HG03442 (cell line): ENCODE measurements around the gene MLKL.
"Not testable (repeated sequence)": the region's sequence is repeated elsewhere in the genome, so short reads cannot be mapped to it uniquely, and the experiment has no call there.

Experiments
- ATAC-seq: cut with Tn5 transposase; IDR thresholded peaks from one replicate; pipeline ENCODE4 v1.9.1; 2021; ENCODE audit warnings: mild to moderate bottlenecking, moderate library complexity; ENCODE audit not compliant: unreplicated experiment

The MLKL gene

DNA sequence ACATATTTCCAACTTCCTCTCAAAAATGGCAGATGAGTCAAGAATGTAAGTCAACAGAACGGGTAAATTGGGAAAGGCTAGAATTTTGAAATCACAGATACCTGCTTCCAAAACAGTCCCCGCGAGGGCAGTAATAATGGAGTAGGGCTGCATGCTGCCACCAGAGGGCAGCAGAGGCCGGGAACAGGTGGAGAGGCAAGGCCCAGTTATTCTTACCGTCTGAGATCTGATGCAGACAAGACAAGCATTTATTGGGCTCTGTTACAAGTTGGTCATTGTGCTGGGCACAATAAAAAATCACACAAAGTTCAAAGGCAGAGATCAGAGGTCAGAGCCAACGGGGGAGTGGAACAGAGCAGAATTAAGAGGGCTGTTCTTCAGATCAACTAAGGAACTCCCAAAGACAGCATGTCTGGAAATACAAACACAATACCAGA lies 8.8 kb upstream of the MLKL start:
- peak; percentile 67 for ATAC-seq

DNA sequence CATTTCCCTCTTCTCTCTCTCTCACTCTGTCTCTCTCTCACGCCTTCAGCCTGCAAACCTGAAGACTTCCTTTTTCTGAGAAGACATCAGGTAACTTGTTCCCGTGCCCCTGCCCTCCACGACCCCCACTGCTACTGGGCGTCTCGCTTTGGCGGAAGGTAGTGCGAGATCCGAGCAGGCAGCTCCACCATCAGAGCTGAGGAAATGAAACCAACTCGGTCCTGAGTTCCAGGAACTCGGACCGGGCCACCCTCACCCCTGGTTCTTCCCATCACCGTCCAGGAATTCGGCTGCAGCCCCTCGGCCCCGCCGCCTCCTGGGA lies 585 bp downstream of the MLKL start:
- ATAC-seq = peak; percentile 9

GRCh38 chr16:74699666-74700065 lies 996 bp downstream of the MLKL start:
- no peak for ATAC-seq

GRCh38 chr16:74698222-74698621 lies 2.4 kb downstream of the MLKL start:
- peak; percentile 31 for ATAC-seq

GRCh38 chr16:74695450-74696422 lies 4.9 kb downstream of the MLKL start:
- ATAC-seq = peak; percentile 83

GRCh38 chr16:74691093-74691855 lies 9.4 kb downstream of the MLKL start:
- ATAC-seq = no peak

DNA sequence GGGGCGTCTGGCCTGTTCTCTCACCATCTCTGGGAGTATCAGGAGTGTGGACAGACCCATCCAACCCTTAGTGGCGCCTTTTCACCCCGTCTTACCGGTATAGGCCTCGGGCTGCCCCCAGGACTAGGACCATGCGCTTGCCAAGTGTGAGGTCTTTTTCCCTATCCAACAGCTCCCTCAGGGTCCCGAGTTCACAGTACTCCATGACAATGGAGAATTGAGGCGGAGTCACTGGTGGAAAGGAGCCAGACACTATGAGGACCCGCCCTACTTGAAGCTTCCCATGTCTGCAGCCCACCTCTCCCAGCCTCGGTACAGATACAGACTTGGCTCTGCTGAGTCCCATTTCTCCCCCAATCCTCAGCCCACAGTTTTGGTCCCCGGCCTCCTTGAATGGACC lies 18.1 kb downstream of the MLKL start:
- no peak for ATAC-seq

DNA sequence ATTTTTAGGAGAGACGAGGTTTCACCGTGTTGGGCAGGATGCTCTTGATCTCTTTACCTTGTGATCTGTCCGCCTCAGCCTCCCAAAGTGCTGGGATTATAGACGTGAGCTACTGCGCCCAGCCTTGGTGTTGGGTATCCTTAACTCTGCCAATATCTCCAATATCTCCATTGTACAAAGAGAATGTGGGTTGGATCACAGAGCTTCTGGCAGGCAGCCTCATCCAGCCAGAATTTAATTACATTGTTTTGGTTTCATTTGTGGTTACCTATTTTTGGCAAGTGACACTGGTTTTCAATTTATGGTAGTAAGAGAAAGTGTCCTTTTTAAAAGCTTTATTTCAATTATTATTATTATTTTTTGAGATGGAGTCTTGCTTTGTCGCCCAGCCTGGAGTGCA lies 20.0 kb downstream of the MLKL start:
- no peak for ATAC-seq

GRCh38 chr16:74679983-74680382 lies 20.7 kb downstream of the MLKL start:
- ATAC-seq = no peak

DNA sequence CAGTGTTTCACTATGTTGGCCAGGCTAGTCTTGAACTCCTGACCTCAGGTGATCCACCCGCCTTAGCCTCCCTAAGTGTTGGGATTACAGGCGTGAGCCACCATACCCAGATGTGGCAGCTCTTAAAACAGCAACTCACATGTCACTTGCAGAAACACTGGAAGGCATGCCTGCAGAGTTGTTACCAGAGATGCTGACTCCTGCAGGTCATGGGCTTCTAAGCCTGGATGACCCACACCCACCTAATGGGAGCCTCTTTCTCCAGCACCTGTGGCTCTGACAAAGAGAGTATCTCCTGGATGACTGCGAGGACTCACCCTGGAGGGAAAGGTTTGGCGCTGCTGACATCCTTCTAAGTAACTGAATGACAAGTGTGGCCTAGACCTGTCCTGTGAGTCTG lies 22.8 kb downstream of the MLKL start:
- no peak for ATAC-seq

- no peak for ATAC-seq
Observed at GRCh38 chr16:74673876-74674275, 26.8 kb downstream of the MLKL start.

GRCh38 chr16:74668877-74669276 lies 31.8 kb downstream of the MLKL start:
- ATAC-seq = not testable (repeated sequence)

GRCh38 chr16:74667255-74667700 lies 33.4 kb downstream of the MLKL start:
- no peak for ATAC-seq

- ATAC-seq = peak; percentile 100
Observed at GRCh38 chr16:74666425-74667254, 34.0 kb downstream of the MLKL start, which contains the start of gene RFWD3. RFWD3 (minus strand) TSS chr16:74666877; CDS start chr16:74661449, 5,428 bp downstream.

DNA sequence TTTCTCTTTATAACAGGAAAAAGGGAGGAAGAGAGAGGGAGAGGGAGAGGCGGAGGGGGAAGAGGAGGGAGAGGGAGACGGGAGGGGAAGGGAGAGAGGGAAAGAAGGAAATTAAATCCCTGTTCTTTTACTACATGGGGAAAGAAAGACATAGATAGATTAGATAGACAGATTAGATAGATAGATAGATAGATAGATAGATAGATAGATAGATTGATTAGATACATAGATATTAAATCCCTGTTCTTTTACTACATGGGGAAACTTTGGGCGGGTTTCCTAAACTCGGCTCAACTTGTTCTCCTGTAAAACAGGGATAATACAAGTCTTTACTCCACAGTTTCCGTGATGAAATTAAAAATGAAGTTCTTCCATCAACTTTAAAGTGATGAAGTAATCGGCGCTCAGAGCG lies 34.6 kb downstream of the MLKL start:
- ATAC-seq = no peak

- no peak for ATAC-seq
Observed at GRCh38 chr16:74661064-74661463, 39.6 kb downstream of the MLKL start.

- ATAC-seq = no peak
Observed at GRCh38 chr16:74660383-74660782, 40.3 kb downstream of the MLKL start.

DNA sequence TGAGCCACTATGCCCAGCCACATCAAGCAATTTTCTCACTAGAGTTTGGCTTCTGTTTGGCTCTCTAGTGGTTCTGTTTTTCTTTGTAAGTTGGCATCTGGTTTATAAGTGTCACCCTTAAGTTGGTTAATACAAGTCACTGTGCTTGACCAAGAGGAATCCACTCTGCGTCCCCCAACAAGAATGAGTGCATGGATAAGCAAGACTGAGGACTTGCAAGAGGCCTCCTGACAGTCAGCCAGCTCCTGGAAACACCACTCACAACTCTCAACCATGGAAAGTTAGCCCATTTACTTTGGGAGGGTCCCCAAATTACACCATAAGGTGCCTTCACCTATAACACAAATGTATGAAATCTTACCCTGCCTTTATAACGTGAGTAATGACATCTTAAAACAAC lies 41.6 kb downstream of the MLKL start:
- ATAC-seq = no peak

DNA sequence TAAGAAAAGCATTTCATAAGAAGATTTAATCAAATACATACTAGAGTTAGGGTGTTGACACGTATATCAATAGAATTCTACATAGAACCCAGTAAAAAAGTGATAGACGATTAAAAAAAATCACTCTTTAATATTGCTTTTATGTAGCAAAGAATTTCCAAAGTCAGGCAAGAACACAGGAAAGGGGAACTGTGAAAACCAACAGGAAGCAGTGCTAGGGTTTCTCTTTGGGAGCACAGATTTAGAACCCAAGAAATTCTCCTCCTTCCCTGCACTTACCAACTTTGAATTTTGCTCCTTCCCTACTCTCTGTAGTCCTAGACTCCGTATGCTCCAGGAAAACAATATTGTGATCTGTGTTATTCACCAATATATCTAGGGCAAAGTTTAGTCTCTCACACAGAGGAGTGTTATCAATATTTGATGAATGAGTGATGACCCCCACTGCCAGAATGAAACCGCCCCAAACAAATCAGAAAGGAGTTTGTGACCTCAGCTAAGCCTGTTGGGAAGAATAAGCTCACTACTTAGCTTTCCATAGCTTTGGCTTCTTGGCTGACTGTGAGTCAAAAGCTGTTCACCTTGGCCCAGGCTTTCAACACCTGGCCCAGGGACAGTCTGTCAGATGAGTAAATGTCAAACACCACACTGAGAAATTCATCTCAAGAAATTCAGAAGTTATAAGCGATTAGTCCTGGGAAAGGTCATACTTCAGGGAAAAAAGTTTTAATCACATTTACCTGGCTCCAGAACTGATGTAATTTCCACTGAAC lies 42.6 kb downstream of the MLKL start:
- ATAC-seq = no peak

DNA sequence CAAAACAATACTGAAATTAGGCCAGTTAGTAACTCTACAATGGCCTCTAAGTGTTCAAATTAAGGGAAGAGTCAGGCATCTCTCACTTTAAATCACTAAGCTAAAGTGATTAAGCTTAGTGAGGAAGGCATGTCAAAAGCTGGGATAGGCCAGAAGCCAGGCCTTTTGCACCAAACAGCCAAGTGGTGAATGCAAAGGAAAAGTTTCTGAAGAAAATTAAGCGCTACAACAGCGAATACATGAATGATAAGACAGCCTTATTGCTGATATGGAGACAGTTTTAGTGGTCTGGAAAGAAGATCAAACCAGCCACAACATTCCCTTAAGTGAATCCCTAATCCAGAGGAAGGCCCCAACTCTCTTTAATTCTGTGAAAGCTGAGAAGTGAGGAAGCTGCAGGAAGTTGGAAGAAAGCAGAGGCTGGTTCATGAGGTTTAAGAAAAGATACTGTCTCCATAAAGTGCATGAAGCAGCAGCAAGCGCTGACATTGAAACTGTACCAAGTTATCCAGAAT lies 46.1 kb downstream of the MLKL start:
- ATAC-seq = no peak
